ENCODE measurements around the gene ZNF662. TPM values are rescaled to one million over a fixed set of nuclear protein-coding genes. Genes with fewer than 3 reads are reported as not detected.

The ZNF662 gene
- total and polyA plus RNA-seq, 2 of the 13 experiments (the other 11 are each of a cell fraction or from before 2014, with no cell fraction given): not detected

- TF ChIP-seq ZNF761 (CRISPR knock-in tag; conservative IDR thresholded peaks at IDR 0.05) (0 out of 2 replicates have a peak, but pooled peaks have one; percentile 61), KLF15 (CRISPR knock-in tag; IDR thresholded peaks at IDR 0.05; ENCODE audit: borderline replicate concordance) (no peak), ISL2 (CRISPR knock-in tag; IDR thresholded peaks at IDR 0.05) (no peak), ZNF704 (CRISPR knock-in tag; IDR thresholded peaks at IDR 0.05; ENCODE audit: borderline replicate concordance) (no peak), POLR2AphosphoS2 (IDR thresholded peaks at IDR 0.05; ENCODE audit: low read depth, low read length) (no peak), FOXA3 (CRISPR knock-in tag; IDR thresholded peaks at IDR 0.05) (peak; percentile 43; the same call in 1 of the 2 replicates), ZNF460 (CRISPR knock-in tag; IDR thresholded peaks at IDR 0.05; ENCODE audit: borderline replicate concordance) (no peak), AFF4 (CRISPR knock-in tag; IDR thresholded peaks at IDR 0.05) (no peak), TFDP2 (CRISPR knock-in tag; IDR thresholded peaks at IDR 0.05) (no peak), IRX3 (CRISPR knock-in tag; IDR thresholded peaks at IDR 0.05; ENCODE audit: borderline replicate concordance, low read depth) (no peak), JDP2 (CRISPR knock-in tag; IDR thresholded peaks at IDR 0.05; ENCODE audit: borderline replicate concordance) (no peak), FOXO1 (CRISPR knock-in tag; IDR thresholded peaks at IDR 0.05) (peak; percentile 29; the same call in 1 of the 2 replicates), TP53 (CRISPR knock-in tag; conservative IDR thresholded peaks at IDR 0.05) (0 out of 2 replicates have a peak, but pooled peaks have one; percentile 23), E2F2 (CRISPR knock-in tag; IDR thresholded peaks at IDR 0.05; ENCODE audit: borderline replicate concordance) (no peak), ARNT2 (CRISPR knock-in tag; IDR thresholded peaks at IDR 0.05; ENCODE audit: low read depth) (no peak), PRDM10 (CRISPR knock-in tag; IDR thresholded peaks at IDR 0.05; ENCODE audit: low read depth) (no peak)
These were observed 25.1 kb upstream of the ZNF662 start (continued) for GRCh38 chr3:42880601-42881451.
